HG02973 (cell line): ENCODE results near the gene COL23A1.

ENCODE experiments used
- ATAC-seq: cut with Tn5 transposase; IDR thresholded peaks from one replicate; pipeline ENCODE4 v1.9.1; 2021; ENCODE audit warnings: moderate library complexity; ENCODE audit not compliant: unreplicated experiment

The COL23A1 gene

DNA sequence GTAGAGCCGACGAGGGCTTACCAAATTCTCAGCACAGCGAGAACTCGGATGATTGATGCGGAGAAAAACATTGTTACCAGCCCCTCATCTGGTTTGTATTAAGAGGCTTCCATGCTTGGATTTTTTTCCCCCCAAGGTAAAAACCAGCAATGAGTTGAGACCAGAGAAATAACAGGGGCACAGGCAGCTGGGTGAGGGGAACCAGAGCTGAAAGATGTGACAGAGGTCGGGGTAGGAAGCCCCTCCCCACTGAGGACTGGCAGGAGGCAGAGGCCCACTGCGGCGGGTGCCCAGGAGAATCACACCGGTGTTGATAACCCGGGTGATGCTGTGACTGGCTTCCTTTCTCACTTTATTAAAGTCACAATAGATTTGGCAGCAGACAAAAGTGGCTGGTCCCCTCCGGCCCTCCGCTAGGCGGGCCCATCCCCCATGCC, 241.1 kb downstream of the COL23A1 start:
- no peak for ATAC-seq

DNA sequence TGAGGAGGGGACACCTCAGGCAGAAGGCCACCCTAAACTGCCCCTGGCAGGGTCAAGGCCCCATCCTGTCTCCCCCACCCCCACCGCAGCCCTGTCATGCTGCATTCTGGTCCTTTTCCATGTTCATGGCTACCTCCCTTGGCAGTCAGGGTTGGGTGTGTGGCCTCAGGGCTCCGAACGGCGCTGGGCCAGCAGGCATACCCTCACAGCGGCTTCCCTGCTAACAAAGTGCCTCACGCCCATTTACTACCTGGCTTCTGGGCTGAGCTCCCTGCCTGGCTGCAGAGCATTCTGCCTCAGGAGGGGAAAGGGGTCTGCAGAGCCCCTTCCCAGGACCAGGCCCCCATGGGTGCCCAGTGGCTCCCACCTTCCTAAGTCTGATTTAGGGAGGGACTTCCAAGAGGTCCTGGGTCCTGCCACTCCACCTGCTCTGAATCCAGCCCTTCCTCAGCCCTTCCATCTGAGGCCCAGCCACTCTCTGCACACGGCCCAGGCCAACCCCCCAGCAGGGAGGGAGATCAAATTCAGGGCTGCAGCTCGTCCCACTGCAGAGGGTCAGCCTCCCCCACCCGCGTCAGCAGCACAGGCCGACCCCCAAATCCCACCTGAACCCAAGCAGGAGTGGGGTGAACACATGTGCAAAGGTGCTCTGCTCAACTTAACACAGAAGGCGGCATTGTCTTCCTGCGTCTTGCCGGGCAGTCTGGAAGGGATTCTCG, 241.7 kb downstream of the COL23A1 start:
- no peak for ATAC-seq

DNA sequence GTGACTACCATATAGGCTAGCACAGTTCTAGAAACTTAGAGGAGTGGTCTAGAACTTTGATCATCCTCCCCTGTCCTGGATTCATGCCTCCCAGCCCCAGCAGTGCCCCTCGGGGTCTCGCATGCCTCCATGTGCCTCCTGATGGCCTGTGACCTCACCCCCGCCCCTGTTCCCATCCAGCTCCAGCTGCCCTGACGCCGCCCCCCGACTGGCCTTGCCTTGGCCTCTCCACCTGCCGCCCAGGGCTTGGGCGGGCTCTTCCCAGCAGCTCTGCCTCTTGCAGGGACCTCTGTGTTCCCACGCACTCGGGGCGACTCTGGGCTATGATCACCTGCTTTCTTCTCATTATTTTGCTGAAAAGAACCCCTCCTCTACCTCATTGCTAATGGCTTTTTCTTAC, 242.2 kb downstream of the COL23A1 start:
- no peak for ATAC-seq

DNA sequence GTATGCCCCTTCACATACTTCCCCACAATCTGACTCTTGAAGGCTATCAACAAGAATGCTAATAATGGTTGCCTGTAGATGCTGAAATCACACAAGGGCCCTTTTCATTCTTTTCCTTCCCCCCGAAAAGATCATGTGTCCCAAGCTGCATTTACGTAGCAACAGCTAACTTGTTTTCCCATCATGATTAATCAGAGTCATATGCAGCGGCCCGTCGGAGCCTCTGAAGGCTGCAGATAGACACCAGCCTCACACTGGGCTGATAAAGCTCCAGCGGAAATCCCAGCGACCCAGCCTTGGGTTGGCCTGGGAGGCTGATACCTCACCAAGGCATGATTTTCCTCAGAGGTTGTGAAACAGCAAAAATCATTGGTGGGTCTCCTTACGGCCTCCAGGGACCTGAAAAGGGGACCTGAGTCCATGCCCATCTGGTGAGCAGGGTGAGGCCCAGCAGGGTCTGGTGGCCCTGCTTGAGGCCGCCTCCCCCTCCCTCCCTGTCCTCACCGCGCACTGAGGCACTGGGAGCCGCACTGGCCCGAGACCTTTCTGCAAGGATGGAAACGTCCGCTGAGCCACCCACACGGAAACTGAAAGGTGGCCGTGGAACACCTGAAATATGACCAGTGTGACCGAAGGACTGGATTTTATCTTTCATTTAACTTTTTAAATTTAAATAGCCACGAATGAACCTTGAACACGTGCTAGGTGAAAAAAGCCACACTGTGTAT, 243.4 kb downstream of the COL23A1 start:
- no peak for ATAC-seq

DNA sequence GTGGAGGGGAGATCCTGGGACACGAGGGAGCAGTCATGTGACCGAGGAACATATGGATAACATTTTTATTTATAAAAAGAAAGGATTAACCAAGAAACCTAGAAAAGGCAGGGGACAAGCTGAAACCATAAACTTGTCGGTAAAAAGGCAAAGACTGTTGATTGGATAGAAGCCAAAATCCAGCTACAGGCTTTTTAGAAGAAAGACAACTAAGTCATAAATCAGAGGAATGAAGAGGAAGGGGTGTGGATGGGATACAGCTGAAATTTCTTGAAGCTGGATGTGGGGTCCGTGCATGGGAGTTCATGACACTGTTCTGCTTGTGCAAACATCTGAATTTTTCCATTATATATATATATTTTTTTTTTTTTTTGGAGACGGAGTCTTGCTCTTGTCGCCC, 246.9 kb downstream of the COL23A1 start:
- no peak for ATAC-seq

DNA sequence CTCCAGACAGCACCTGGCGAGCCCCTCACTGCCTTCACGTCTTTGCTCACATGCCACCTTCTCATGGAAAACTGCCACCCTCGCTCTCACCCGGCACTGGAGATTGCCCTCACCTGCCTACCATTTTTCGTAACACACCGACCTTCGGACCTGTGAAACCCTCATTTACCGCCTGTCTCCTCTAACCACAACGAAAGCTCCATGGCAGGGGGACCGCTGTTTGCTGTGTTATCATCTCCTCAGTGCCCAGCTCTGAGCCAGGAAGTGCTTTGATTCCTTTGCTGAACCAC, 248.4 kb downstream of the COL23A1 start:
- no peak for ATAC-seq

DNA sequence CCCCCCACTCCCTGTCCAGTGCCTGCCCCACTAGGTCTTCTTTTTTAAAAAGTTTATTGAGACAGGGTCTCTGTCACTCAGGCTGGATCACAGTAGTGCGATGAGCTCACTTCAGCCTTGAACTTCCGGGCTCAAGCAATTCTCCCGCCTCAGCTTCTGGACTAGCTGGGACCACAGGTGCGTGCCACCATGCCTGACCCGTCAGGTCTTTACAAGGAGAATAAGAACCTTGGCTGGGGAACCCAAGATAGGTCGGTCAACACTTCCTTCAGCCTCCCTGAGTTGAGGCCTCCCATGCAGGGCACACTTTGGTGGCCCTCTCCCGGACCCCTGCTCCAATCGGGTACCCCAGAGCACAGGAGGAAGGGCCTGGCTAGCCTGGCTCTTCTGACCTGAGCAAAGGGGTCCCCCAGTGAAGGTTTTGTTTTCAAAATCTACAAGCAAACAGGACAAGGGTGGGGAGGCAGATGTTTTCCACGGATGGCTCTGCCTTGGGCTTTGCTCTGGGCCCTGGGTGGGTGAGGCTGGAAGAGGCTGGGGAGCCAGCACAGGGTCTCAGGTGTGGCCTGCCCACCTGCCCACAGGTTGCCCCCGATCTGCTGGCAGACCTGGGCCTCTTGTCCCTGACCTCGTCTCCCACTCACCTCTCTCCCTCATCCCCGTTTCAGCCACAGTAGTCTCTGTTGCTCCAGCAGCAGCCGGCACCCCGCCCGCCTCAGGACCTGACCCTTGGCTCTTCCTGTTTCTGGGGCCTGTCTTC, 248.9 kb downstream of the COL23A1 start:
- no peak for ATAC-seq

DNA sequence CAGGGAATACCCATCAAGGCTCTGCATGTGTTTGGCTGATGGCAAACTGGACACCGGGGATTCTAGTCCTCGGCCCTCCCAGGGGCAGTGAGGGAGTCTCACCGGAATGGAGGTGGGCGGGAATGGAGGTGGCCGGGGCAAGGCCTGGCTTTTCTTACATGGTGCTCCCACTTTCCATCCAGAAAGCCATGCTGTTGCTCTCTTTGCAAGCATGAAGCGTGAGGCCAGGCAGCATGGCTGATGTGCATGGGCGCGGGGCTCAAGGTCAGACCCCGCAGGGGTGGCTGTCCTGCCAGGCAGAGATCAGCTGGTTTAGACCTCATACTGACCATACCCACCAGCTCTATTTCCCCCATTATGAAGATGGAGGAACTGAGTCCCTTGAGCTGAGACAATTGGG, 249.6 kb downstream of the COL23A1 start:
- ATAC-seq, result no peak

DNA sequence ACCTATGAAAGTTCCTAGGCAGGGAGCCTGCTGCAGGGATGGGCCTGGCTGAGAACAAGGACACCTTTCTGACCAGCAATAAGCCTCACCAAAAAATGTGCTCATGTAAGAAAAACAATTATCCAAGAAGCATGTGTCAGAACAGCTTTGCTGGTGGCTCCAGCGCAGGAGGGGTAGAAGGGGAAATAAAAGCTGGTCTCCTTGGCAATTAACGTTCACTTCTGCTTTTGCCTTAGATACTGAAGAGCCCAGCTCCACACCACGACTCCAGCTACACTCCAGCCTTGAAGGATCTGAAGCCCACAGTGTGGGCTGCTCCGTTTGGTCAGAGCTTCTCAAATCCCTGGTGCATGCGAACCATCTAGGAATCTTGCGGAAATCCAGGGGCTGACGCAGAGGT, 250.0 kb downstream of the COL23A1 start:
- ATAC-seq, result no peak

DNA sequence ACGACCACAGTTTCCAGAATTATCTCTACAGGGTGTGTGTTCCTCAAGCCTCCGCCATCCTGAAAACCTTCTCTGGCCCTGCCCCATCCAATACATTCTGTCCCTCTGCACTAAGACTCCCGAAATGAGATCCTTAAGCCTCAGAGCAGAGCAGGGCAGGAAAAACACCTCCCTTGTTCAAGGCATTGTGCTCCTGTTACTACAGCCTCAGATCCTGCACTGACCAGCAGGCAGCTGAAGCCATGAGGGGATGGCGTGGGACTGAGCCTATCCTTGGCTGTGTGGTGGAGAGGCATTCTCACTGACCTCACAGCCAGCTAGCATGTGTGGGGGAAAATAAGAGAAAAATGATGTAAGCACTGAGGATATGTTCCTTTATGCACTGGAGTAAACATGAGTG, 250.9 kb downstream of the COL23A1 start:
- ATAC-seq, result no peak

DNA sequence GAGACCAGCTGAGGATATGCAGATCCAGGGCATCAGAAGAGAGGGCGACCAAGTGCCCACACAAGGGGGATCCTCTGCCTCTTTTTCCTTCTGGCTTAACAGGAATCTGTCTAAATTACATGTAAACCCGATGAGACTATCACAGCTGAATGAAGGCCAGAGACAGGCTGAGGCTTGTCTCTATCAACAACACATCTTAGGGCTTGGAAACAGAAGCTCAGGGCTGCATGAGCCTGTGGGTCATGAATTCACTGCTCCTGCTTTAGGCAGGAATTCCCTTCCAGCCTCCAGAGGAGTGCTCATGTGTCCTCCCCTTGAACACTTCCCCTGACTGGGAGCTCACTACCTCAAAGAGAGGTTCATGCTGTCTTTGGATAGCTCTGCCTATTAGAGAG, 251.4 kb downstream of the COL23A1 start:
- ATAC-seq, result no peak

DNA sequence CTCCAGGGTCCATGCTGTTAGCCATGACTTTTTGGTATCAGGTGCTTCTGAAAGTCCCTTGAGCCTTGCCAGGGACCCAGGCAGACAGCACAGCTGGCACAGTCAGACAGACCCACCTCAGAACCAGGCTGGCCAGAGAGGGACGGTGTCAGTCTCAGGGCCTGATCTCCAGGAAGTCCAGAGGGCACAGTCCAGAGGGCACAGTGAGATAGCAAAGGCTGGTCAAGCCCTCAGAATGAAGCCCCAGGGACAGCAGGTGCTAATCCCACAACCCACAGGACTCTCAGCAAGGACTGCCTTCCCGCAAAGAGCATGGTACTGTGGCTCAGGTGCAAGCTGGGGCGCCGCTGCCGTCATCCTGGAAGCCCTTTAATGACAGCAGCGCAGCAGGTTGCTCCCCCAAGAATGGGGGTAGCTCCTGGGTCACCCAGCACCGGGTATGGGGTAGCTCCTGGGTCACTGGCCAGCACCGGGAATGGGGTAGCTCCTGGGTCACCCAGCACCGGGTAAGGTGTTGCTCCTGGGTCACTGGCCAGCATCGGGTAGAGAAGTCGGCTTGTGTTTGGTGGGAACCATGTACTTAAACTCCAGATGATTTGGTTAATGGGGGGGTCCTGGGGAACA, 252.0 kb downstream of the COL23A1 start:
- ATAC-seq, result no peak

DNA sequence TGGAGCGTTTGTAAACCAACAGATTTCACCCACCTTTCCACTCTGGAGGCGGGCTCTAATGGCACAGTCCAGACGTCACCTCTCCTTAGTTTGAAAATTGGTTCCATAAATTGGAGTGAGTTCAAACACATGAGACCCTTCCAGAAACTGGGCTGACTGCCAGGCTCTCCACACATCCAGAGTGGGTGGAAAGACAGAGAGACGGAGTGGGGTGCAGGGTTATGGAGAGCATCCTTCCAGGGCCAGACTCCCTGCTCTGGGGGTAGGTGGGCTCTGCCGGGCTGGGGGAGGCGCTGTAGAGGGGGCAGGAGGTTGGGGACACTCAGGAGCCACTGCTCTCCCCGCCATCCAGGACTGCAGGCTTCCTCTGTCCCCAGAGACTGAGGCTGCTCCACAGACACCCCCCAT, 252.9 kb downstream of the COL23A1 start:
- no peak for ATAC-seq

DNA sequence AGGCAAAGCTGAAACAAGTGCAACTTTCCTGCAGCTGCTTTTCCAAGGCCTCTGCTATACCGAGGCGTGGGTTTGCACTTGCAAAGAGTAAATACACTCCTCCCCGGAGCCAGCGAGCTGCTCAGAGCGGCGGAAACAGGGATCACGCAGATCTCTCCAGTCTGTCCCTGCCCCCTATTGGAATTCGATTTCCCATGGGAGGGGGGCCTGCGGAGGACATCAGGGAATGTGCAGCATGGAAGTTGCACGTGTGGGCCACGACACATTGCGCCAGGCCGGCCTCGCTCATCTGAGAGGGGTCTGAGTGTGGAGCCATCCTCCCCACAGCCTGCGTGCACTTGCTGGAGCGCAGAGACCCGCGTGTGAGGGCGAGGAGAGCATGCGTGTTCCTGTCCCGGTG, 253.3 kb downstream of the COL23A1 start:
- no peak for ATAC-seq

DNA sequence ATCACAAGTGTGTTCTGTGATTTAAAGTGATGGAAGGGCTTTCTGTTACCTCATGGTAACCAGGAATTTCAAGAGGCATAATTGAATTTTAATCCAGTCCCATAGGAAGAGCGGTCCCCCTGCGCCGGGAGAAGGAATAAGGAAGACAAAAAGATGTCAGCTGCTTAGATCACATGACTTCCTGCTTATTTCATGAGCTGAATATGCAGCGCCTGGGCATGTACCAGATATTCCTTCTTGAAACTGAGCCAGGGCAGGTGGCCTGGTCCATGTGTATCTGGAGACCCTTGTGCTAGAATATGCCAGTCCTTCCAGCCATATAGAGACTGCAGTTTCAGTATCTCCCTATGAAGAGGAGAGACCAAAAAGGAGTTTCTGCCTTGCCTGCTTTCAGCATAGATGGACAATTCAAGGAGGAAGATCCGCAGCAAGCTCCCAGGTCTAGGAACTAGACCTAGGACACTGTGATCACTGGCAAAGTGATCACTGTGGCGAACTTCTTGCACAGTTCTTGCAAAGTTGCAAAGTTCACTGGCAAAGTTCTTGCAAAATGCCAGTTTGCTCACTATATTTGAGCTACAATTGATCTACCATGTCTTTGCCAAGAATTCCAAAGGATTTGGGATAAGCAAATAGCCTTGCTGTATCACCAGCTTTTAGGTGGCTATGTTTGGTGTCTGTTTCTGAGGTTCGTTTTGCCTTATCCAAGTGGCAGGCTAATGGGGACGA, 254.7 kb downstream of the COL23A1 start:
- no peak for ATAC-seq

DNA sequence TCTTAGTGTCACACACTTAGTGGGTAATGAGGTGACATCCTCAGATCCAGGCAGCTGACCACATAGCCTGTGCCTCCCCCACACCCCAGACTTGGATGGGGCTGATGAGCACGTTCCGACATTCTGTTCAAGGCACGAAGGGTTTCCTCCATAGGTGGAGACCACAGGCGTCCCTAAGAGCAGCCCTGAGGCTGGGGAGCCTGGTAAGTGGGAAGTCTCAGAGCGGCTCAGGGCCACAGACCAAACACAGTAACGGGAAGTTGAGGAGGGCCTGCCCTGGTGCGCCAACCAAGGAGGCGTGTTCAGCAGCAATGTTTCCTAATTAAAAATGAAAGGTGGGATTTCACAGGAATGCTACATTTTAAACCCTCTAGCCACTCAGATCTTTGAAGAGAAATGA, 255.3 kb downstream of the COL23A1 start:
- no peak for ATAC-seq

DNA sequence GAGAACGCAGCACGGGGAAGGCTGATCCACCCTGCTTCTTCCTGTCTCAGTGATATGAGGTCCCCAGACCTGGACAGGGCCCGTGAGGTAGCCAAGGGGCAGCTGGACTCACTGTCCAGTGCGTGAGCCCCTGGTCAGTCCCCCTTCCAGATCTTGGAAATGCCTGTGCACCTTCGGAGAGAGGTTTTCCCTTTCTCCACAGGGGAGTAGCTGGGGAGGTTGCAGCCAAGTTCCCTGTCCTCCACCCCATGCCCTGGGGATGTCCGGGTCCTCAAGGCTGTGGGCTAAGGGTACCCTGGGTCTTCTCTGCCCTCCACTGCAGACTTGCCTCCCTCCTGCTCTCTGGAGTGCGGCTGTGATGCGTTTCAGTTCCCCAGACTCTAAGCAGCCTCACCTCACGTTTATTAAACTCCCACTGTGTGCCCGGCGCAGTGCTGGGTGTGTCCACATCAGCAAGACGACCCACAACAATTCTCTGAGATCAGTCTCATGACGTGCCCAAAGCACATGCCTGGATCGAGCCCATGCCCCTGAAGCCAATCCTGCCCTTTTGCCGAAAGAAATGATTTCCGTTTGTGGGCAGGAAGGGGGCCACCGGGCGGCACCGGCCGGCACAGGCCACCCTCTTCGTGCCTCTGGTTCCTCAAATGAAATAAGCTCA, 256.2 kb downstream of the COL23A1 start:
- ATAC-seq, result no peak

DNA sequence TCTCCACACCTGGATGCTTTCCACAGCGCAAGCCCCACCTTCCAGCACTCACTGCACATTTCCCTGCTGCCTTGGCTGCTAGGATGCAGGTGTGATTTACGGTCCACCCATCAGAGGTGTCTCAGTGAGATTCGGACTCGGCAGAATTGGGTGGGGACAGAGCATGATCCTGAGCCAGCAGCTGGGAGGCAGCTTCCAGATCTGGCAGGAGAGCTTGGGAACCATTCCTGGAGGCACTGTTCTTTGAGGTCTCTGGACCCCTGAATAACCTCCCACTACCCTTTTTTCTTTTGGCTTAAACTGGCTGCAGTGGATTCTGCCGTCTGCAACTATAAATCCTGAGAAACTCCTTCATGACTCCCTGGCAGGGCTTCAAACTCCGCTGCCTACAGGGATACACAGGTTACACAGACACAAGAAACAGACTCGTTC, 258.0 kb downstream of the COL23A1 start:
- ATAC-seq, result no peak

DNA sequence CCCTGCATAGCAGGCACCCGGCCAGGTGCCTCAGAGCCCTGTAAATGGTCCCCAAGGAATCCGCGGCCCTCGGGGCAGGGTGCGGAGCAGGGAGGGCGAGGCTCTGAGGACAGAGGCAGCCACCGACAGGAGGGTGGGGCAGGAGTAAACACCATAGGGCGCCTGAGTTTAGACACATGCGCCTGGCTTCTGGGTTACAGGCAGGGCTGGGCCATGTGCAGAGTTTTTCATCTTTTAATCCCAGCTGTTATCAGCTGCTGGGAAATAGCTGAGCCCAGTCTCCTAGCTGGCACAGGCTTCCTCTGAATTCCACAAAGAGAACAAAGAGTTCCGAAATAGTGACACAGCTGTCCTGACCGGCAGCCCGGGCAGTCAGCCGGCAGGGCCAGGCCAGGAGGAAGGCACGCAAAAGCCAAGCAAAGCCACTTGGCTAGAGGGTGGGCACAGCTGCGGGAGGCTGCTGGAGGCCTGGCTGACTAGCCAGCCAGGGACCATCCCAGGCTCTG, 258.6 kb downstream of the COL23A1 start:
- ATAC-seq, result no peak

DNA sequence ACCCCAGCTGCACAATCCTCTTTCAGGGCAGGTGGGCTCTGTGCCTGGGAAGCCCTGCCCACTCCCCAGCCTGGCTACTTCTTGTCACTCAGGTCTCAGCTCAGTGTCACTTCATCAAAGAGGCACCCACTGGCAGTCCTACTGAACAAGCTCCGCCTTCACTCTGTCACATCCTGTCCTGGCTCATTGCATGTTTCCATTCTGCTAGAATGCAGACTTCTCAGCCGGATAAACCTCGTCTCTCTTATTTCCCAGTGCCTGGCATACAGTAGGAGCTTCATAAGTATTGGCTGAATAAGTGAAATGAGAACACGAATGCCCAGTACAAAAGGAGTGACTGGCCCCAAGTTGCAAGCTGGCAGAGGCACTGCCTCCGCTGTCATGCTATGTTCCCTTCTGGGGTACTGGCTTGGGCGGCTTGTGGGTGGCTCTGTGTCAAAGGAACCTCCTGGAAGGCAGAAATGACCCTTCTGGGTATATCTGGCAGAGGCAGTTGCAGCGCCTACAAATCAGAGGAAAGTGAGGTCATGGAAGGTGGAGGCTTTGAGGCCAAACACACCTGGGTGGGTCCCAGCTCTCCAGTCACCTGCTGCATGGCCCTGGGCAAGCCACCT, 259.3 kb downstream of the COL23A1 start:
- no peak for ATAC-seq
